HAP-1 (cell line): ENCODE data around the gene USP2.

Source experiments
- DNase-seq, 2 experiments: peaks; one replicate each; pipeline ENCODE4 v3.0.0-alpha.2; 2016 to 2020; ENCODE audit warnings: low spot score in 2 of 2
- H3K27me3 ChIP-seq: fragments of 250-450 bp; sonication (Bioruptor Pico); 2 replicates; pipeline ENCODE4 v1.5.1; 2020; ENCODE audit warnings: low read depth, mild to moderate bottlenecking, moderate library complexity
- H3K36me3 ChIP-seq: fragments of 250-450 bp; sonication (Bioruptor Pico); replicated peaks from 2 replicates; pipeline ENCODE4 v1.5.1; 2020; ENCODE audit warnings: mild to moderate bottlenecking
- H3K4me1 ChIP-seq: fragments of 250-450 bp; sonication (Bioruptor Pico); 2 replicates; pipeline ENCODE4 v1.5.1; 2020; ENCODE audit warnings: mild to moderate bottlenecking
- H3K4me3 ChIP-seq: fragments of 250-450 bp; sonication (Bioruptor Pico); 2 replicates; pipeline ENCODE4 v1.5.1; 2020; ENCODE audit warnings: mild to moderate bottlenecking, moderate library complexity
- H3K9me3 ChIP-seq: fragments of 250-450 bp; sonication (Bioruptor Pico); 2 replicates; pipeline ENCODE4 v1.5.1; 2020; ENCODE audit warnings: mild to moderate bottlenecking, moderate library complexity
- in situ Hi-C: fragments of 300-500 bp; cut with MboI; formaldehyde crosslinking; loops from 3 replicates; pipeline ENCODE4 v1.14.3; 2020; ENCODE audit warnings: low sequenced_read_pairs, inconsistent platforms, mixed read lengths

Gene USP2

DNA sequence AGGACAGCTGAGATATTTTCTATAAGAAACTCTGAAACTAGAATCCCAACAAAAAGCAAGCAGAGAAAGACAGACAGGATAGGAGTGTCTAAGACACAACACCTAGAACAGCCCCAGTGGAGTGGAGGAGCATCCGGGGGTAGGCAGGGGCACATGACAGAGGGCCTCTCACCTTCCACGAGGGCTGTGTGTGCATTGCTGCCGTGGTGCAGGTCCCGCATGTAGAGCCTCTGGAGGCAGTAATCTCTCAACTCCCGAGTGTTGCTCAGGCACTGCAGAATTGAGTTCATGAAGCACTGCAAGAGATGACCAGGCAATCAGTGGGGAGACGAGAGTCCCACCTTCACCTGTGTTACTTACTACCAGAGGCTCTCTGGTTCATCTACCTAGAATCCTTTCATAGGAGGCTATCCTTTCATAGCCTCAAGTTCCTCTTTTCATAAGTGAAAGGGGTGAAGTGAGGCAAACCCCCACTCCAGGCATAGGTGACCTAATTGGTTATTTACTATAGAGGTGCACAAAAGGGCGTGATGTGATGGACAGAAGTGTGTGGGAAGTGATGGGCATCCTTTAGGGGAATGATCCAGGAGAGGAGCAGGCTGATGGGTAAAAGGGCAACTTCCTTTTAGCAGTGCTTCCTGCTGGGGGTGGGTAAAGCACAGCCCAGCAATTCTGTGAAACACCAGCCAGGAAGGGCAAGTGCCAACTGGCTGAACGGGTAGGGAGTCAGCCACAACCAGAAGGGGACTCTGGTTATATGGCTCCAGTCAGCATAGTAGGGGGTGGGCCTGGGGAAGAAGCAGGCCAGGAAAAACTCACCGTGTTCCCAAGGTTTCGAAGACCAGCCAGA is 21.9 kb downstream of the USP2 start:
- H3K4me3 ChIP-seq: no peak overlapping the region
- DNase-seq: no peak
- peaks cover 15% of the 10 kb centered on the region for H3K36me3 ChIP-seq
- in situ Hi-C loops: no loop called here
- no peaks in the 10 kb centered on the region for H3K9me3 ChIP-seq
- H3K27me3 ChIP-seq: no peaks in the 10 kb centered on the region
- peaks cover 22% of the 10 kb centered on the region for H3K4me1 ChIP-seq

DNA sequence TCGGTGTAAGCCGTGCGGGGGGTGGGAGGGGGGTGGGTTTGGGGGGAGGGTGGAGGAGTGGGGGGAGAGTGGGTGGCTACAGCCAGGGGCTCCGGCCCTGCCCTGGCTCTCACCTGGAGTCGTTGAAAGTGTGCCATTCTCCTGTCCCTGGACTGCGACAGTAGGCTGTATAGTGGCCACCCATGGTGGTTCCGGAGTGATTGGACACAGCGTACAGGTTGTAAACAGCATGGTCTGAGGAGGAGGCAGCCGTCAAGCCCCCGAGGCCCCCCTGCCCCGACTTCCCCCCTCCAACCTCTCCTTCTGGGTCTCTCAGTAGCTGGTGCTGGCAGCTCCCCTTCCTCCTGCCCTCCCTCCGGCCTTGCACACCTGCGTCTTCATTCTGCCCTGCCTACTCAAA is 24.4 kb downstream of the USP2 start:
- Histone ChIP-seq H3K4me1 (peaks cover 27% of the 10 kb centered on the region), H3K9me3 (no peaks in the 10 kb centered on the region), H3K36me3 (peaks cover 15% of the 10 kb centered on the region), H3K4me3 (peak overlapping the region; percentile 47), H3K27me3 (no peaks in the 10 kb centered on the region)
- in situ Hi-C loops: no loop called here
- no peak for DNase-seq

DNA sequence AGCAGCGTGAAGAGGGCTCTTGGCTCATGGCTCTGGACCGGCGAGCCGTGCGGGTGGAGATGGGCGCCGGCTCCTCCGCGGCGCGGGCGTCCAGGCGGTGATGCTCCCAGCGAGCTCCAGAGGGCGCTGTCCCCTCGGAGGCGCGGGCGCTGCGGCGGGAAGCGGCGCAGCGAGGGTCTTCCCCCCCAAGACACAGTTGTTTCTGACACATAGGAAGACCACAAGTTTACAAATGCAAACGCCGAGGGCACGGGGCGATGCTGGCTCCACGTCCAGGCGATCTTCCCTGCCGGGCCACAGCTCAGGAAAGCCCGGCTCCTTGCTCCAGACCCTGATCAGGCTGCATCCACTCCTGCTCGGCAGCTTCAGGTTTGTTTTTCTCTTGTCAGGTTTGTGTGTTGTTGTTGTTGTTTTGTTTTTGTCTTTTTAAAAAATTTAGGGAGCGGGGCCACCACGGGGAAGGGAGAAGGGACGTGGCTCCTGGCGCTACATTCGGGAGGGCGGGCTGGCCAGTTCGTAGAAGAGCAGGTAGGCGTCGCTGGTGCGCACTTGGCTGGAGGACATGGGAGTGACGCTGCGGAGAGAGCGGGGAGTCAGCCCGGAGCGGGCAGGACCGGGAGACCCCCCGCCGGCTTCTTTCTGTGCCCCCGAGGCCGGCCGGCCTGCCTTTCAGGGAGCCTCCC is 25.0 kb downstream of the USP2 start:
- Histone ChIP-seq H3K36me3 (peaks cover 15% of the 10 kb centered on the region), H3K27me3 (no peaks in the 10 kb centered on the region), H3K4me1 (peaks cover 22% of the 10 kb centered on the region), H3K4me3 (peak overlapping the region; percentile 47), H3K9me3 (no peaks in the 10 kb centered on the region)
- in situ Hi-C loops: no loop called here
- DNase-seq: peak; percentile 72 to 92

DNA sequence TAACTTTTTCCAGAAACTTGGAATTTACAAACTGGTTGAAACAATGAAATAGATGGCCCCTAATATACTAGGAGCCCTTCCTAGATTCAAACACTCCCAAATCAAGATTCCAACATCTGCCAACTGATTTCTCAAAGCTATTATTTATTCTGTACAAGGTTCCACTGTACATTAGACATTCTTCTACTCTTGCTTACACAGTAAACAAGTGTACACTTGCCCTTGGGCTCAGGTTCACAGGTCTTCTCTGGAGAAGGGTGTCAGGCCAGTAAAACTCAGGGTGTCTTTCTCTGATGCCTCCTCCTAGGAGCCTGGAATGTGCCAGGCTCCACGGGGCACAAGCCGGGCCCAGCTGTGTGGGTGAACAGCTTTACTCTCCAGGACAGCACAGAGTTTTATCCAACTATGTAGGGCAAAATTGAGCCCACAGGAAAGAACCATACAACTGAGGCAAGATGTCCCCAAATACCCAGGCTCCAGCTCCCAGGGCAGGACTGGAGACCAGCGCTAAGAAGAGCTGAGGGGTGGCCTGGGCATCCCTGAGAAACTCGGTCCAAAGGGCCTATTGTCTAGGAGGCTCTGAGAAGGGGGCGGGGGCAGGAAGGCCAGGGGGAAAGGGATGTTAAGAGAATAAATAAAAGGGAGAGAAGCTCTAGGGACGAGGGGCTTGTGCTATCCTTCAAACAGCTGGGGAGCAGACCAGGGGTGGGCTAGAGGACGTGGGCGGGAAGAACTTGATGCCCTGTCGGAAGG is 26.2 kb downstream of the USP2 start:
- H3K4me1 ChIP-seq: peaks cover 14% of the 10 kb centered on the region
- no peaks in the 10 kb centered on the region for H3K27me3 ChIP-seq
- no peaks in the 10 kb centered on the region for H3K9me3 ChIP-seq
- in situ Hi-C loops: no loop called here
- H3K4me3 ChIP-seq: no peak overlapping the region
- DNase-seq: no peak
- peaks cover 15% of the 10 kb centered on the region for H3K36me3 ChIP-seq

DNA sequence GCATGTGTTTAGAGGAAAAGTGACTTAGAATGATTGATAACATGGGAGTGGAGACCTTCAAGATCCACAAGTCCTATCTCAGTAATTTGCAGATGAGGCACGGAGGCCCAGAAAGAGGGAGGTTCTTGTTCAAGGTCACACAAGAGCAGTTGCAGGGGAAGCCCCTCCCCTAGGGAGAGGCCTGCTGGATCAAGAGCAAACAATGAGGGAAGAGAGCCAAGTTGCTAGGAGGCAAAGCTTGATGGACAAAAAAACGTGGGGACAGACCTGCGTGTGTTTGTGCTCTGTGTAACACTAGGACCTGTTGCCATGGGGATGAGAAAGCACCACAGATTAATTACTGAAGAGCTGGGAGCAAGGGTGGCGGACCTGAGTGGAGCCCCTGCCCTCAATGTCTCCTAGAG is 28.6 kb downstream of the USP2 start:
- Histone ChIP-seq H3K27me3 (no peaks in the 10 kb centered on the region), H3K4me1 (peaks cover 14% of the 10 kb centered on the region), H3K4me3 (no peak overlapping the region), H3K36me3 (peaks cover 3% of the 10 kb centered on the region; the same call in 1 of the 2 replicates), H3K9me3 (no peaks in the 10 kb centered on the region)
- DNase-seq: peak; percentile 78 to 82
- in situ Hi-C loops: no loop called here

DNA sequence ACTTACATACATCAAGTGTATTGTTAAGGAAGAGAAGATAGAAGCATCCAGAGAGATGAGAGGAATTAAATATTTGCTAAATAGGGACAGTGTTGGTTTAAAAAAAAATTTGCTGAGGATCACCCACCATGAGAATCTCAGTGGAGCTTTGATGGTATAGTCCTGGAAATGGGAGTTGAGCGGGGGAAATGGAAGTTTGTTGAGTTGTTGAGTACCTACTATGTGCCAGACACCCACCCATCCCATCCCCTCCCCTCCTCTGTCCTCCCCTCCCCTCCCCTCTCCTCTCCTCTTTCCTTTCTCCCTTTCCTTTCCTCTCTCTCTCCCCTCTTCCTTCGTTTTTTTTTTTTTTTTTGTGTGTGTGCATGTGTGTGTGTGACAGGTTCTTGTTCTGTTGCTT is 30.3 kb downstream of the USP2 start:
- Histone ChIP-seq H3K9me3 (no peaks in the 10 kb centered on the region), H3K27me3 (no peaks in the 10 kb centered on the region), H3K4me3 (no peak overlapping the region), H3K4me1 (peaks cover 10% of the 10 kb centered on the region), H3K36me3 (no peaks in the 10 kb centered on the region)
- DNase-seq: no peak
- in situ Hi-C loops: no loop called here

DNA sequence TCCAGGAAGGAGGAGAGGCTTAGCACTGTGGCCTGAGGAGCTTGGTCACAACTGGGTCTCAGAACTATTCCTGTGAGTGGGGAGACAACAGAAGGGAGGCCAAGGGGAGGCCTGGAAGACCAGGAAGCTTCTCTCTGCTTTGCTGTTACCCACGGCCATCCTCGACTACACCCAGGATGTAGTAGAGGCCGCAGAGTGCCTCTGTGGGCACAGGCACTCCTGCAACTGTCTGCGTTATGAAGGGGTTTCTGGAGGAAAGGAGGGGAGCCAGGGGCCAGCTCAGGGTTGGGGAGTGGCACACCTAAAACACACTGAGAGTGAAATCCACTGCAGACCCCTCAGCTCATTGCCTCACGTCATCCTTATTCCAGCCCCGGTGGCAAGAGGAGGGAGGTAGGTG is 31.2 kb downstream of the USP2 start:
- H3K36me3 ChIP-seq: no peaks in the 10 kb centered on the region
- no peak for DNase-seq
- H3K27me3 ChIP-seq: no peaks in the 10 kb centered on the region
- peaks cover 7% of the 10 kb centered on the region for H3K4me1 ChIP-seq
- no peaks in the 10 kb centered on the region for H3K9me3 ChIP-seq
- H3K4me3 ChIP-seq: no peak overlapping the region
- in situ Hi-C loops: no loop called here

DNA sequence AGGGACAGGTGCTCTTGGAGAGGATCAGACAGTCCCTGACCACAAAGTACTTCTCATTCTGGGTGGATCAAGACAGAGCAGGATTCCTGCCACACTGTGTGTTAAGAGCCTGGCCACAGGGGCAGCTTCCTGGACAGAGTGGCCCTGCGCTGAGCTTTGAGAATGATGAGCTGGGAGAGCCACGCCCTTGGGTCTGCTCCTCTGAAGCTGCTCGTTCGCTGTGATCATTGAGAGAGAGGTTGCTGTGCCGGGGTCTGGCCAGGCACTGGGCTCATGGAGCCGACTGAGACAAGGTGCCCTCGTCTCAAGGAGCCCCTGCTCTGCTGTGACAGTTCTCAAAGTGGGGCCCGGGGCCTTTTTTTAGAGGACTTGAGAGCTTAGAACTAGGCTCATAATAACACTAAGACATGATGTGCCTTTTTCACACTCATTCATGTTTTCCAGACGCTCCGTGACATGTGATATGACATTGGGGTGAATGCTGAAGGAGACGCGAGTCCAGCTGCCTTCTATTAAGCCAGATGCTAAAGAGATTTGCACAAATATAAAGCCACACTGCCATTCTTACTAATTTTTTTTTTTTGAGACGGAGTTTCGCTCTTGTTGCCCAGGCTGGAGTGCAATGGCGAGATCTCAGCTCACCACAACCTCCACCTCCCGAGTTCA is 33.4 kb downstream of the USP2 start:
- Histone ChIP-seq H3K4me3 (no peak overlapping the region), H3K36me3 (no peaks in the 10 kb centered on the region), H3K27me3 (no peaks in the 10 kb centered on the region), H3K4me1 (peaks cover 7% of the 10 kb centered on the region), H3K9me3 (no peaks in the 10 kb centered on the region)
- DNase-seq: no peak
- in situ Hi-C loops: no loop called here

DNA sequence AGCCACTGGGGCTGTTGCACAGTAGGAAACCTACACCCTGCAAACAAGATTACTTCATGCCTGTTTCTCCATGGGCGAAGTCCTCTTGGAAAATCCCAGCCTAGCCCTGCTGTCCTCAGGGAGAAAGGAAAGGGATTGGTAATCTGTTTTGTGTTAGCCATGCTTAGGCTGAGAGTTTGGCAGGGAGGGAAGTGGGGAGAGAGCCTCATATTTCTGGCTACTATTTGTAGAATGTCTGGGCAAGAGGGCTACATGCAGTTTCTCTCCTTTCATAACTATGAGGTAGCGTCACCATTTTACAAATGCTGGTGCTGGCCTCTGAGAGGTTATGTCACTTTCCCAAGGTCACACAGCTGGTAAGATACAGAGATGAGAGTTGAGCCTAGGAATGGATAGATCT is 34.2 kb downstream of the USP2 start:
- Histone ChIP-seq H3K4me3 (no peak overlapping the region), H3K9me3 (no peaks in the 10 kb centered on the region), H3K27me3 (no peaks in the 10 kb centered on the region), H3K4me1 (no peaks in the 10 kb centered on the region), H3K36me3 (no peaks in the 10 kb centered on the region)
- DNase-seq: no peak
- in situ Hi-C loops: no loop called here

DNA sequence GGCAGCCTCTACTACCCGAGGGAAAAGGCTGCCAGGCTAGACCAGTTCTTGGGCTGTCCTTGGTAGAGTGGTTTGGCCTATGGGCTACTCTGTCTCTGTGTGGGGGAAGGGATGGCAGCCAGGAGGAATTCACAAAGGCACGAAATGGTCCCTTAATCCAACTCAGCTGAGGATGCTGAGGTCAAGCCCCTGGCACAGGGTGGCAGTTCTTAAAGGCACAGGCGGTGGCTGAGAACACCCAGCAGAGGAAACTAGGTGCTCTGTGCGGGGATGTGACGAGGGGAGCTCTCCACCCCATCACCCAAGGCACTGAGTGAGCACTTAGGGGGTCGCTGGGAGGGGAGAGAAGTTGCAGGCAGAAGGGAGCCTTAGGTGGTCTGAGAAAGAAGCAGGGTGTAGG is 34.9 kb downstream of the USP2 start, which contains the start of gene MFRP:
Gene MFRP, minus strand, starts transcription at position 101 of the 400 bp plus-strand sequence. CDS start 192 bp downstream, outside the sequence.
- no peaks in the 10 kb centered on the region for H3K27me3 ChIP-seq
- H3K4me1 ChIP-seq: no peaks in the 10 kb centered on the region
- H3K4me3 ChIP-seq: no peak within 1 kb of the TSS
- no peak for DNase-seq
- in situ Hi-C loops: no loop called here
- H3K9me3 ChIP-seq: no peaks in the 10 kb centered on the region
- no peaks in the 10 kb centered on the region for H3K36me3 ChIP-seq

DNA sequence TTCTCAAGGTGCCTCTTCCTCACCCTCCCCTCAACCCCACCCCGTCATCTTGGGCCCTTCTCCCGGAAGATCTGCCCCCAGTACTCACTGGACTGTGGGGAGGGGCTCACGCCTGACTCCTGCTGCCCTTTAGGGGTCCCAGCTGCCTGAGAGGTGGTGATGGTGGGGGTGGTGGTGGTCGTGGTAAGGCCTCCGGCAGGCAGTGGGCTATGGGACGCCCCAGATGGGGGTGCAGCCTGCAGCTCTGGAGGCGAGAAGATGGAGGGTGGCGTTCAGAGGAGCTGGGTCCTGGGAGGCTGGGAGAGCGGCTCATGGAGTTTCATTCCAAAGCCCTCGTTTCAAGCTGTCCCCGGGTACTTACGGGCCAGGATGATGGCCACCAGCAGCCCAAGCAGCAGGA is 35.8 kb downstream of the USP2 start:
- Histone ChIP-seq H3K4me3 (no peak overlapping the region), H3K4me1 (no peaks in the 10 kb centered on the region), H3K9me3 (no peaks in the 10 kb centered on the region), H3K36me3 (no peaks in the 10 kb centered on the region), H3K27me3 (no peaks in the 10 kb centered on the region)
- in situ Hi-C loops: no loop called here
- DNase-seq: no peak

DNA sequence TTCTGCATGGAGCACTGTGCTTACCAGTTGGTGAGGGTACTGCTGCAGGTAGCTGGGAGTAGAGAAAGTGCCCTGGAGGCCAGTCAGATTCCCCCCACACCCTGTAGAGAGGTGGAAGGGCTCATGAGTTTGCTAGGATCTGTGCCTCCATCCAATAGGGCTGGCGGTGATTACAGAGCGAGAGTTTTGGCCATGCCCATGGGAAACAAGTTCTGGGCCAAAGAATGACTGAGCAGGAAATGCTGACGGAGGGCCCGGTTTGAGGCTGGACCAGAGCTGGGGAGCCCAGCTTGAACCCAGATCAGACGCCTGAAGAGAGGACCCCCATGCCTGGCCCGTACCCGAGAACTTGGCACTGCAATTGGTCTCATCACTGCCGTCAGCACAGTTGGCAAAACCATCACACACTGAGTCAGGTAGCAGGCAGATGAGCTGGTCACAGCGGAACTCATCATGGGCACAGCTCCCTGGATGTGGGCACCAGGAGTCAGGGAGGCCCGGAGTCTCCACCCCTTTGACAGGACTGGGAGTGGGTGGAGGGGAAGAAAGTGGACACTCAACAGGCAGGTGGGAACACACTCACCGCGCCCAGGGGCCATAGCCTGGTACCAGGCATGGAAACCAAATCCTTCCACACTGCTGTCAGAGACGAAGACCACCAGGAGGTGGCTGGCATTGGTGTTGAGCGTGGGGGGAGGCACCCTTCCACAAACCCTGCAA is 37.0 kb downstream of the USP2 start:
- Histone ChIP-seq H3K4me3 (no peak overlapping the region), H3K9me3 (no peaks in the 10 kb centered on the region), H3K27me3 (no peaks in the 10 kb centered on the region), H3K4me1 (no peaks in the 10 kb centered on the region), H3K36me3 (no peaks in the 10 kb centered on the region)
- no peak for DNase-seq
- in situ Hi-C loops: no loop called here

DNA sequence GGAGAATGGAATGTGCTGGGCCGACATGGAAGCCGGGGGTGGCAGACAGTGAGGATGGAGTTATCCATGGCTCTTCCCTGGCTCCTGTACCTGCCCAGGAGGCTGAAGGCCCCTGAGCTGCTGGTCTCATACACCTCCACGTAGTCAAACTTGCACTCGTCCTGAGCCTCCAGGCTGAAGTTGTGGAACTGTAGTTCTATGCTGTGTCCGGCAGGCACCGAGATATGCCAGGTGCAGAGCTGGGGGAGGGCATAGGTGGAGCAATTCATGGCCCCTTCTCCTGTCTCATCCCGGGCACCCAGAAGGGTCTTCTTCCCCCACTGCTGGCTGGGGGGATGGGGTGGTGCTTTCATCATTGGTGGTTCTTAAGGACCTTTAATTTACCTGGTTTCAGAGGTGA is 37.8 kb downstream of the USP2 start:
- no peak overlapping the region for H3K4me3 ChIP-seq
- H3K9me3 ChIP-seq: no peaks in the 10 kb centered on the region
- no peaks in the 10 kb centered on the region for H3K27me3 ChIP-seq
- no peaks in the 10 kb centered on the region; the same call in 1 of the 2 replicates for H3K4me1 ChIP-seq
- in situ Hi-C loops: no loop called here
- no peaks in the 10 kb centered on the region for H3K36me3 ChIP-seq
- no peak for DNase-seq
